HG03575 (cell line): ENCODE measurements around the gene SNX33.
"Not testable (repeated sequence)": the region's sequence is repeated elsewhere in the genome, so short reads cannot be mapped to it uniquely, and the experiment has no call there.

Experiments used
- ATAC-seq: cut with Tn5 transposase; IDR thresholded peaks from one replicate; pipeline ENCODE4 v1.9.1; 2021; ENCODE audit not compliant: unreplicated experiment, insufficient number of reproducible peaks, low FRiP score; ENCODE audit errors: extremely low read depth

Gene SNX33

GRCh38 chr15:75676688-75677464 is 29.2 kb downstream of the SNX33 start:
- no peak for ATAC-seq

- no peak for ATAC-seq
These were observed 30.0 kb downstream of the SNX33 start for GRCh38 chr15:75677465-75678323.

GRCh38 chr15:75678324-75678690 is 30.6 kb downstream of the SNX33 start:
- not testable (repeated sequence) for ATAC-seq

- no peak for ATAC-seq
These were observed 32.5 kb downstream of the SNX33 start for GRCh38 chr15:75680007-75680789.

GRCh38 chr15:75682181-75683135 is 34.7 kb downstream of the SNX33 start:
- ATAC-seq: no peak

GRCh38 chr15:75683646-75684312 is 36.1 kb downstream of the SNX33 start:
- ATAC-seq: not testable (repeated sequence)

GRCh38 chr15:75684648-75685047 is 36.9 kb downstream of the SNX33 start:
- ATAC-seq: no peak

GRCh38 chr15:75685195-75685594 is 37.5 kb downstream of the SNX33 start:
- ATAC-seq: no peak

- not testable (repeated sequence) for ATAC-seq
These were observed 38.5 kb downstream of the SNX33 start for GRCh38 chr15:75686212-75686642.

- ATAC-seq: no peak
These were observed 40.0 kb downstream of the SNX33 start for GRCh38 chr15:75687486-75688277.

GRCh38 chr15:75688278-75688557 is 40.5 kb downstream of the SNX33 start:
- no peak for ATAC-seq

- no peak for ATAC-seq
These were observed 41.1 kb downstream of the SNX33 start for GRCh38 chr15:75688831-75689230.

GRCh38 chr15:75689429-75689828 is 41.7 kb downstream of the SNX33 start:
- not testable (repeated sequence) for ATAC-seq

- ATAC-seq: not testable (repeated sequence)
These were observed 44.6 kb downstream of the SNX33 start for GRCh38 chr15:75692311-75692710.

GRCh38 chr15:75693028-75693427 is 45.3 kb downstream of the SNX33 start:
- not testable (repeated sequence) for ATAC-seq

GRCh38 chr15:75693501-75694240 is 46.0 kb downstream of the SNX33 start:
- no peak for ATAC-seq
